ENCODE measurements around the gene CHRNB1.

The CHRNB1 gene

DNA sequence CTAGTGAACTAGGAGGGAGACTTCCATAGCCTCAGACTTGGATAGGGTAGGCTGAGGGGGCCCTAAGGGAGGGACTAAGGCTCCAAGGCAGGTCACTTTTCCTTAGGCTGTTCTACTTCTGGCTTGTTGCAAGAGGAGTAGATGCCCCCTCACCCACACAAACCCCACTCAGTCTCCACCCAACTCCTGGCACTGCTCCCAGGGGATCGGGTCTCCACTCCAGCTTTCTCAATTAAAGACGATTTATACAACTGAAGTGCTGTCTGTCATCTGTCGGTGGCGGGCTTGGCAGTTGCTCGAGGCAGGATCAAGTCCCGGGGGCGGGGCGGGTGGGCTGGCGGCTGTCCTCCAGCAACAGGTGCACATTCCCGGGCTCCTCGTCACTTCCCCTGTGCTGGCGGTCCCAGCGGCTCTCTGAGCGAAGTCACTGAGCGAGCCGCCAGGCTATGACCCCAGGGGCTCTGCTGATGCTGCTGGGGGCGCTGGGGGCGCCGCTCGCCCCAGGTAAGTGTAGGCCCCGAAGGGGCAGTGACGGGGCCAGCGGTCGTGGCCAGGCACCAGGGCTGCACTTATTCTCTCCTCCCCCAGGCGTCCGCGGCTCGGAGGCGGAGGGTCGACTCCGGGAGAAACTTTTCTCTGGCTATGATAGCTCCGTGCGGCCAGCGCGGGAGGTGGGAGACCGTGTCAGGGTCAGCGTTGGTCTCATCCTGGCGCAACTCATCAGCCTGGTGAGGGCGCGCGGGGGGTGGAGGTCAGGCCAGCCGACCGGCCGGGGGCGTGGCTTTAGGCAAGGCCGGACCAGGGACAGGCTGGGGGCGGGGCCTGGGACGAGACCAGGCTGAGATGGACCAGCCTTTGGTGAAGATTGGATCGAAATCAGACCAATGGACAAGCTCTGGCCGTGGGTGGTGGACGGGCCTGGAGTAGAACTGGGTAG, at the start of gene CHRNB1:
Gene CHRNB1 (plus strand): TSS at position 380 of the 937 bp plus-strand sequence. CDS start 67 bp downstream, at position 447.
- in situ Hi-C loops (cut with MboI; ENCODE audit: low sequenced_read_pairs) = no loop called here

DNA sequence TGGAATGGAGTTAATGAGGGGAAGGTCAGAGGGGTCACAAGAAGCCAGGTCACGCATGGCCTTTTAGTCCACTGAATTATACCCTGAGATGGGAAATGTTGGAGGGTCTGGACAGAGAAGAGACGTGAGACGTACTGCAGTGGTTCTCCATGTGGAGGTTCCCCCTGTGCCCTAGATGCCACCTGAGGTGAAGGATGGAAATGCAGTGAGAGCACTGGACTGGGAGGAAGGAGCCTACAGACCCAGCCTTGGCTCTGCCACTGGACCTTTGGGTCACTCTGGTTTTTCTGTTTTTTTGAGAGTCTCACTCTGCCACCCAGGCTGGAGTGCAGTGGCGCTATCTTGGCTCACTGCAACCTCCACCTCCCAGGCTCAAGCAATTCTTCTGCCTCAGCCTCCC, 48.7 kb upstream of the CHRNB1 start:
- in situ Hi-C loops (cut with MboI; ENCODE audit: low sequenced_read_pairs) = no loop called here

GRCh38 chr17:7398612-7399011, 46.2 kb upstream of the CHRNB1 start:
- in situ Hi-C loops (cut with MboI; ENCODE audit: low sequenced_read_pairs) = no loop called here

- in situ Hi-C loops (cut with MboI; ENCODE audit: low sequenced_read_pairs) = no loop called here
Measured at GRCh38 chr17:7403043-7403726, 41.7 kb upstream of the CHRNB1 start.

DNA sequence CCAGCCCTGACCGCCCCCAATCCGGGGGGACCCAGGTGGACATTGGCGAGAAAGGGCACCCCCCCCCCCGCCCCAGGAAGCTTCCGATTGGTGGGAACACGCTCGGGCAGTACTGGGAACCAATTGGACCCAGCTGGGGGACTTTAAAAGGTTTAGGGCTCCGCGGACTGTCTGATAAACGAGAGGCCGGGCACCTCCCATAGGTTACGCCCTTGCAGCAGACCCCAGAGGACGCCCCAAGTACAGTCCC, 41.2 kb upstream of the CHRNB1 start:
- in situ Hi-C loops (cut with MboI; ENCODE audit: low sequenced_read_pairs) = no loop called here

GRCh38 chr17:7403977-7404736, 40.7 kb upstream of the CHRNB1 start, which contains the start of gene TMEM256:
Gene TMEM256, minus strand, starts transcription at chr17:7404097. Its CDS starts 13 bp downstream, at chr17:7404084.
- in situ Hi-C loops (cut with MboI; ENCODE audit: low sequenced_read_pairs) = no loop called here

GRCh38 chr17:7404737-7405349, 40.0 kb upstream of the CHRNB1 start:
- in situ Hi-C loops (cut with MboI; ENCODE audit: low sequenced_read_pairs) = no loop called here

- in situ Hi-C loops (cut with MboI; ENCODE audit: low sequenced_read_pairs) = no loop called here
Measured at GRCh38 chr17:7405350-7406234, 39.3 kb upstream of the CHRNB1 start.

- in situ Hi-C loops (cut with MboI; ENCODE audit: low sequenced_read_pairs) = no loop called here
Measured at GRCh38 chr17:7406235-7406825, 38.5 kb upstream of the CHRNB1 start.

DNA sequence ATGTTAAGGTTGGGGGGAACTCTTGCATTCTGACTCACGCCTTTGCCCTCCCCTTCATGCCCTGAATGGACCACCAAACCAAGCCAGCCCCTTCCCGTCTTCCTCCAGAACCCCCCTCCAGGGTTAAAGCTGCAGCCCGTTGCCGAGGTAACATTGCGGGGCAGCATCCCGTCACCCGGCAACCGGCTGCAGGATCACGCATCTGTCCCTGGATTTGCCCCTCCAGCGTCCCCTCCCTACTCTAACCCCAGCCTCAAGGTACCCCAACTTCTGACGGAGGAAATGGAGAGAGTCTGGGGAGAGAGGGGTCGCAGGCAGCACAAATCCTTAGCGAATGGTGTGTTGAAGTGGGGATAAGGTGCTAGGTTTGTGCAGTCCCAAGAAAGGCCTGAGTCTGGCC, 37.8 kb upstream of the CHRNB1 start:
- in situ Hi-C loops (cut with MboI; ENCODE audit: low sequenced_read_pairs) = no loop called here

- in situ Hi-C loops (cut with MboI; ENCODE audit: low sequenced_read_pairs) = no loop called here
Measured at GRCh38 chr17:7407485-7408251, 37.2 kb upstream of the CHRNB1 start, which contains the start of gene NLGN2. Gene NLGN2, plus strand, starts transcription at chr17:7407845. Its CDS starts 411 bp downstream, at chr17:7408256.

DNA sequence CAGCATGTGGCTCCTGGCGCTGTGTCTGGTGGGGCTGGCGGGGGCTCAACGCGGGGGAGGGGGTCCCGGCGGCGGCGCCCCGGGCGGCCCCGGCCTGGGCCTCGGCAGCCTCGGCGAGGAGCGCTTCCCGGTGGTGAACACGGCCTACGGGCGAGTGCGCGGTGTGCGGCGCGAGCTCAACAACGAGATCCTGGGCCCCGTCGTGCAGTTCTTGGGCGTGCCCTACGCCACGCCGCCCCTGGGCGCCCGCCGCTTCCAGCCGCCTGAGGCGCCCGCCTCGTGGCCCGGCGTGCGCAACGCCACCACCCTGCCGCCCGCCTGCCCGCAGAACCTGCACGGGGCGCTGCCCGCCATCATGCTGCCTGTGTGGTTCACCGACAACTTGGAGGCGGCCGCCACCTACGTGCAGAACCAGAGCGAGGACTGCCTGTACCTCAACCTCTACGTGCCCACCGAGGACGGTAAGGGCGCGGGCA, 36.6 kb upstream of the CHRNB1 start:
- in situ Hi-C loops (cut with MboI; ENCODE audit: low sequenced_read_pairs) = no loop called here

DNA sequence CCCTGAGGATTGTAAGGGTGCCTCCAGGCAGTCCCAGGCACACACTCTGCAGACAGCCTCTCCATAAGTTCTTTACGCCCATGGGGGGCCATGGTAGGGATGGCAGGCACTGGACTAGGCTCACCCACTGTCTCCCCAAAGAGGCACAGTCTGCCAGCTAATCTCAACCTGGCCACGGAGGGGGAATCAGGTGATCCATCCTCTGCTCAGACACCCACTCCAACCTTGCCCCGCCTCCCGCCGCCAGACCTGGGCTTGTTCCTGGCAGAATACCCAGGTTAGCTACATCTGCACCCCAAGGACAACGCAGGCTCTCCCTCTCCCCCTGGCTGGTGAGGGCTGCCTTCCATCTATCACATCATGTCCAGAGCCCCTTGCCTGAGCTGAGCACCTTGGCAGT, 36.0 kb upstream of the CHRNB1 start:
- in situ Hi-C loops (cut with MboI; ENCODE audit: low sequenced_read_pairs) = no loop called here

DNA sequence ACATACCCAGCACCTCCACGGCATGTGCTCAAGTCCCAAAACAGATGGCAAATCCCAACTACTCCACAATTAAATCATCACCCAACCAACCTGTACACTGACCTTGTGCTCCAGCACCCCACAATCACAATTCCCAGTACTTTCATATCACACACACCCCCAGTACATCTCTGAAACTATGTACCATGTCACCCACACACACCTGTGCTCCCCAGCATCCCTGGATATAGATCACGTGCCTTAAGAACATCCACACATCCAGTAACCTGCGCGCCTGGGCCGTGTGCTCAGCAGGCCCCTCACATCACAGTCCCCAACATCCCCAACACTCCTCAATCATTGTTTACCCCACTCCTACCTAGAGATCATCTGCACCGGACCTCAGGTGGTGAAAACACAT, 35.1 kb upstream of the CHRNB1 start:
- in situ Hi-C loops (cut with MboI; ENCODE audit: low sequenced_read_pairs) = no loop called here

GRCh38 chr17:7410634-7411426, 34.0 kb upstream of the CHRNB1 start:
- in situ Hi-C loops (cut with MboI; ENCODE audit: low sequenced_read_pairs) = no loop called here

DNA sequence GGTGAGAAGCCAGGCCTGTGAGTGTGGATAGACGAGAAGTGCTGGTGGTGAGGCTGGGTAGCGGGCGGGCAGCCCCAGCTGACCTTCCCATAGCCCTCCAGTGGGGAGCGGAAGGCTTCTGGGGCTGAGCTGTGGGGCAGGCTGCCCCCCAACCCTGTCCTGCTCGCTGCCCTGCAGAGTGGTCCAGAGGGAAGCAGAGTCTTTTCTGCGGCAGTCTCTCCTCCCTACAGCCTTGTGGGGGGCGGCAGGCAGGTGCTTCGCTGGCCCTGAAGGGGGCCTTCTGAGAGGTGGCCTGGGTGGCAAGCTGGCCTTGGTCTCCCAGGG, 33.5 kb upstream of the CHRNB1 start:
- in situ Hi-C loops (cut with MboI; ENCODE audit: low sequenced_read_pairs) = no loop called here

- in situ Hi-C loops (cut with MboI; ENCODE audit: low sequenced_read_pairs) = no loop called here
Measured at GRCh38 chr17:7413346-7413985, 31.4 kb upstream of the CHRNB1 start.

- in situ Hi-C loops (cut with MboI; ENCODE audit: low sequenced_read_pairs) = no loop called here
Measured at GRCh38 chr17:7414837-7415236, 30.0 kb upstream of the CHRNB1 start.

All from HL-60/S4 treated with phorbol 12-myristate 13-acetate at 8.2 ng/mL for 4 days and 3 days (cell line).